ENCODE measurements around the gene C20orf96.
"Not testable (repeated sequence)": the region's sequence is repeated elsewhere in the genome, so short reads cannot be mapped to it uniquely, and the experiment has no call there.

The C20orf96 gene

DNA sequence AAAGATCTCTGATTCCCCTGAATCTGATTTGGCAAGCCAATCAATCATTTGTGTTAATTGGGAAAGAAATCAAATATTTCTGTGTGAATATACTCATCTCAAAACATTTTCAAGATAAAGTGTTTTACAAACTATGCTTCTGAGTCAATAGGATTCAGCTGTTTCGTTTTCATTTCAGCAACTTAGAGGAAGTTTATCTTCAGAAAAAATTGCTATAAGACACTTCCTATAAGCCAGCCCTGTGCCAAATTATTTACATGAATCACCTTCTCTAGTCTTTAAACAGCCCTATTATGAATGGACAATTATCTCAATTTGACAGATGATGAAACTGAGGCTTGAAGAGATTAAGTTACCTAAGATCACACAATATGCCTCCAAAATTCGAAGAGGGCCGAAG, 52.6 kb downstream of the C20orf96 start:
- DNase-seq (ENCODE audit: low read depth in 2 of 2), result no peak

DNA sequence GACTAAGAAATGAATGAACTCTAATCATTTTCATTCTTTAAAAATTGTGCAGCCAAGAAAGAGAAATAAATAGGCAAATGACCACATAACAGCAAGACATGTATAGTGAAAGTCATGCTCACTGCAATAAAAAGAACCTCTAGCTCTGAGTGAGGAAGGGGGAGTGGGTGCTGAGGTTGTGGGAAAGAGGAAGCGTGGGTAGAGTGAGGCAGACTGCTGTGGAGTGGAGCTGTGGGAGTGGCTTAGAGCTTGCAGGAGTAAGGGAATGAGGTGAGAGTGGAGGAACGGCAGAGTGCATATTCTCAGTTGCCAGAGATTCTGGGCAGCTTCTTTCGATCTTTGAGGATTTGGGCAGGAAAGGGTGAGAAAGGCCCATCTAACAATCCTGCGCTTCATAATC, 53.1 kb downstream of the C20orf96 start:
- peak in 1 of 2 donors; percentile 4 for DNase-seq (ENCODE audit: low read depth in 2 of 2)

DNA sequence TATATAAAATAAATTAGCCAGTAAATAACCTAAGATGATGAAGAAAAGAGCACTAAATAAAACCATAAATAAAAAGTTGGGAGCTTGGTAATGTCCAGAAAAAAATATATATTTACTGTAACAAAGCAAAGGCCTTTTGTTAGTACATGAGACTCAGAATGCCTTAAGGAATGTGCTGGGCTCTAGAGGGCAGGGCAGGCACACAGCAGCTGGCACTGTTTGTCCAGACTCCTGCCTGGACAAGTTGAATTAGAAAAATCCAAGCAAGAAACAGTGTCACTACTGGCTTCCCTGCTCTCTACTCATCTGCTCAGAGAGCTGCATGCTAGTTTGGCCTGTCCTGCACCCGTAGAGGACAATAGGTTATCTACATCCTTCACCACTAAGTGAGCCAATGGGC, 54.7 kb downstream of the C20orf96 start:
- no peak for DNase-seq (ENCODE audit: low read depth in 2 of 2)

DNA sequence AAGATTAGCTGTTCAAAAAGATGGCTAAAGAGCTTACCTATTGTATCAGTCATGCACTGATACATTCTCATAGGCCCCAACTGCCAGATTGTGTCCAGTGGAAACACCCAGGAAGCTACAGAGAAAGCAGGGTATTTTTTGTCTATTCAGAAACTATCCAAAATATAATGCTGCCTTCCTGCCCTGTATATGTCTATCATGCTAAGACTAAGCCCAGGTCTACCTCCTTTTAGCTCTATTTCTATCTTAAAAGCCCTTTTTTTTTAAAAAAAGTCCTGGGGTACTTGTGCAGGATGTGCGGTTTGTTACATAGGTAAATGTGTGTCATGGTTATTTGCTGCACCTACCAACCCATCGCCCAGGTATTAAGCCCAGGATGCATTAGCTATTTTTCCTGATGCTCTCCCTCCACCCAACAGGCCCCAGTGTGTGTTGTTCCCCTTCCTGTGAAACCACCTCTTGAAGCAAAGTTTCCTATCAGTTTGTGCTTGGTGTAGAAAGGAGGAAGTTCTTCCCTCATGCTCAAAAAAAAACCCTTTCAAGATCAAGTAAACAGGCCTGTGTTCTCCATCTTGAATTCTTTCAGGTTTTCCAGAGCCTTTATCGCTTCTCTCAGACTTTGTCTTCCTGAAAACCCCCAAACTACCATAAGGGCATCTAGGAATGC, 63.0 kb downstream of the C20orf96 start:
- no peak for DNase-seq (ENCODE audit: low read depth in 2 of 2)

DNA sequence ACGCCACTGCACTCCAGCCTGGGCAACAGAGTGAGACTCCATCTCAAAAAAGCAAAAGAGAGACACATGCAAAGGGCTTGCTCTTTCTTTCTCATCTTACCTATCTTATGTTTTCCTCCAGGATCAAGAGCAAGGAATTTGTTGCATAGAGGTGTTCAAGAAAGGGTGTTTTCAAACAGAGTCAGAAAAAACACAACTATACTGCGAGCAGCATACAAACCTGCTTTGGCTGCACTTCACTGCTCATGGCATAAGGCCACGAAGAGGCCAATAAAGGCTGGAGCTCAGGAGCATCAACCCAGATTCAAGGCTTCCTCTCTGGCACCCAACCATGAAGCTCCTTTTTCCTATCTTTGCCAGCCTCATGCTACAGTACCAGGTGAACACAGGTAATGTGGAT, 63.6 kb downstream of the C20orf96 start, which contains the start of gene DEFB129:
Gene DEFB129, plus strand, starts transcription at position 301 of the 400 bp plus-strand sequence. Its CDS starts 31 bp downstream, at position 332.
- no peak for DNase-seq (ENCODE audit: low read depth in 2 of 2)

DNA sequence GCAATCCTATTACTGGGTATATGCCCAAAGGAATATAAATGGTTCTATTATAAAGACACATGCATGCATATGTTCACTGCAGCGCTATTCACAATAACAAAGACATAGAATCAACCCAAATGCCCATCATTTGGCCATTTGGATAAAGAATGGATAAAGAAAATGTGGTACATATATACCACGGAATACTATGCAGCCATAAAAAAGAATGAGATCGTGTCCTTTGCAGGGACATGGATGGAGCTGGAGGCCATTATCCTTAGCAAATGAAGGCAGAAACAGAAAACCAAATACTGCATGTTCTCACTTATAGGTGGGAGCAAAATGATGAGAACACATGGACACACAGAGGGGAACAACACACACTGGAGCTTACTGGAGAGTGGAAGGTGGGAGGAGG, 64.7 kb downstream of the C20orf96 start:
- not testable (repeated sequence) for DNase-seq (ENCODE audit: low read depth in 2 of 2)

DNA sequence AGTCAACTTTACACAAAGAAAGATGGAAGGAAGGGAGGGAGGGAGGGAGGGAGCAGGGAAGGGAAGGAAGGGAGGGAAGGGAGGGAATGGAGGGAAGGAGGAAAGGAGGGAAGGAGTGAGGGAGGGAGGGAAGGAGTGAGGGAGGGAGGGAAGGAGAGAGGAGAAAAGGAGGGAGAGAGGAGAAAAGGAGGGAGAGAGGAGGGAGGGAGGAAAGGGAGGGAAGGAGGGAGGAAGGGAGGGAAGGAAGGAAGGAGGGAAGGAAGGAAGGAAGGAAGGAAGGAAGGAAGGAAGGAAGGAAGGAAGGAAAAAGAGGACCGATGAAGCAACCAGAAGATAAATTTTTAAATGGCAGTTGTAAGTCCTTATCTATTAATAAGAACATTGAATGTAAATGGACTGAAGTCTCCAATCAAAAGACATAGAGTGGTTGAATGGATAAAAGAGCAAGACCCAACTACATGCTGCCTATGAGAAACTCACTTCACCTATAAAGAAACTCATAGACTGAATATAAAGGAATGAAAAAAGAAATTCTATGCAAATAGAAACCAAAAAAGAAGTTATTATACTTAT, 69.2 kb downstream of the C20orf96 start:
- no peak for DNase-seq (ENCODE audit: low read depth in 2 of 2)

Data from activated CD8-positive, alpha-beta memory T cell treated with anti-CD3 and anti-CD28 coated beads for 4 hours (primary cell).